ENCODE measurements around the gene CNMD. TPM values are rescaled to one million over a fixed set of nuclear protein-coding genes. Genes with fewer than 3 reads are reported as not detected.

CNMD gene
- total RNA-seq, 1 donor from 2014 or later: not detected

- no peak overlapping the region for H3K27ac ChIP-seq (replicated peaks)
- no peaks in the 10 kb centered on the region for H3K36me3 ChIP-seq
- no peaks in the 10 kb centered on the region for H3K9me3 ChIP-seq (replicated peaks)
- H3K27me3 ChIP-seq (ENCODE audit: low read depth): peaks cover 54% of the 10 kb centered on the region
- DNase-seq: no peak
- H3K4me1 ChIP-seq: no peaks in the 10 kb centered on the region
- intact Hi-C loops (cut with micrococcal nuclease): no loop called here
- H3K4me3 ChIP-seq: no peak overlapping the region
- no peak for TF ChIP-seq CTCF (IDR thresholded peaks at IDR 0.05; ENCODE audit: borderline replicate concordance)
Observed at GRCh38 chr13:52779103-52779502, 39.5 kb upstream of the CNMD start.

- no peak overlapping the region for H3K4me3 ChIP-seq
- H3K27me3 ChIP-seq (ENCODE audit: low read depth): peaks cover 76% of the 10 kb centered on the region
- intact Hi-C loops (cut with micrococcal nuclease): no loop called here
- no peak for DNase-seq
- H3K4me1 ChIP-seq: no peaks in the 10 kb centered on the region
- no peak for TF ChIP-seq CTCF (IDR thresholded peaks at IDR 0.05; ENCODE audit: borderline replicate concordance)
- H3K36me3 ChIP-seq: no peaks in the 10 kb centered on the region
- H3K27ac ChIP-seq (replicated peaks): no peak overlapping the region
- no peaks in the 10 kb centered on the region for H3K9me3 ChIP-seq (replicated peaks)
Observed at GRCh38 chr13:52776726-52777125, 37.1 kb upstream of the CNMD start.

- DNase-seq: no peak
- H3K27ac ChIP-seq (replicated peaks): no peak overlapping the region
- H3K4me3 ChIP-seq: no peak overlapping the region
- H3K4me1 ChIP-seq: no peaks in the 10 kb centered on the region
- TF ChIP-seq CTCF (IDR thresholded peaks at IDR 0.05; ENCODE audit: borderline replicate concordance): no peak
- H3K27me3 ChIP-seq (ENCODE audit: low read depth): peaks cover 88% of the 10 kb centered on the region
- intact Hi-C loops (cut with micrococcal nuclease): no loop called here
- H3K36me3 ChIP-seq: no peaks in the 10 kb centered on the region
- no peaks in the 10 kb centered on the region for H3K9me3 ChIP-seq (replicated peaks)
Observed at GRCh38 chr13:52775511-52775910, 35.9 kb upstream of the CNMD start.

GRCh38 chr13:52767949-52768516 lies 28.4 kb upstream of the CNMD start:
- no peak for DNase-seq
- Histone ChIP-seq H3K9me3 (replicated peaks) (no peaks in the 10 kb centered on the region), H3K27me3 (ENCODE audit: low read depth) (peaks cover 51% of the 10 kb centered on the region), H3K4me3 (no peak overlapping the region), H3K27ac (replicated peaks) (no peak overlapping the region), H3K4me1 (no peaks in the 10 kb centered on the region), H3K36me3 (no peaks in the 10 kb centered on the region)
- no peak for TF ChIP-seq CTCF (IDR thresholded peaks at IDR 0.05; ENCODE audit: borderline replicate concordance)
- intact Hi-C loops (cut with micrococcal nuclease): no loop called here

- H3K9me3 ChIP-seq (replicated peaks): no peaks in the 10 kb centered on the region
- intact Hi-C loops (cut with micrococcal nuclease): no loop called here
- no peaks in the 10 kb centered on the region for H3K36me3 ChIP-seq
- no peak overlapping the region for H3K4me3 ChIP-seq
- no peak overlapping the region for H3K27ac ChIP-seq (replicated peaks)
- peaks cover 30% of the 10 kb centered on the region for H3K27me3 ChIP-seq (ENCODE audit: low read depth)
- no peak for DNase-seq
- no peak for TF ChIP-seq CTCF (IDR thresholded peaks at IDR 0.05; ENCODE audit: borderline replicate concordance)
- H3K4me1 ChIP-seq: no peaks in the 10 kb centered on the region
Observed at GRCh38 chr13:52765611-52766390, 26.2 kb upstream of the CNMD start.

Data from left ventricle myocardium inferior (tissue), 1 donor.